AG10803 (cell line): ENCODE measurements around the gene MB.
"Not testable (repeated sequence)": the region's sequence is repeated elsewhere in the genome, so short reads cannot be mapped to it uniquely, and the experiment has no call there.

Source experiments
- DNase-seq: peaks from one replicate; pipeline ENCODE4 v3.0.0; 2010; ENCODE audit warnings: low read depth
- H3K4me3 ChIP-seq: 2 replicates; pipeline ENCODE4 v1.5.1; 2011; ENCODE audit warnings: mild to moderate bottlenecking, low read length, control low read depth
- TF ChIP-seq, protein P1 (sequence below): conservative IDR thresholded peaks from 2 replicates; pipeline ENCODE4 v1.5.1; 2011; ENCODE audit warnings: mild to moderate bottlenecking, low read length, control low read depth, inconsistent platforms

The MB gene

DNA sequence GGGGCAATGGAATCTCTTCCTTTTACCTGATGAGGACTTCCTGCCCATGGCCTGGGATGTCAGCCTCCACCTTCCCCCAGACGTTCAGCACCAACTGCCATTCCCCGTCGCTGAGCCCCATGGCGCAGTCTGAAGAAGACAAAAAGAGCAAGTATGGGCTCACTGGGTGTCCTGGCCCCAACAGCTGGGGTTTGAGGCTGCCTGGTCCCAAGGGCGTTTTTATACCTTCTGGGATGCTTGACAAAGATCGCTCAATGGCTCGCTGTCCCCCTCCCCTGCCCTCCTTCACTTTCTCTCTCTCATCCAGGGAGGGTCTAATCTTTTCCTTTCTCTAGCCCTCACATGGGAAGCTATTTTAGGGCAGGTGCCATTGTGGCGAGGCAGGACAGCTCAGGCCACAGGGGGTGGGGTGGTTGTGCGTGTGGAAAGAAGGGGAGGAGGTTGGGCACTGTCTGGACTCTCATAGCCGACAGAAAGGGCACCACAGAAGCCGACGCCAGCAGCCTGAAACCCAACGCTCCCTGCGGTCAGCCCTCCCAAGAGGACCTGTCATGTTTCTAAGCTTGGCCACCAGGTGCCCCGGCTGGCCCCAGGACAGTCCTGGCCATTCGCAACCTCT is at the start of gene MB:
MB (minus strand) TSS at position 193 of the 619 bp plus-strand sequence; CDS start at position 121, 72 bp downstream.
- H3K4me3 ChIP-seq = no peak within 1 kb of the TSS
- DNase-seq = no peak
- TF ChIP-seq, protein P1, sequence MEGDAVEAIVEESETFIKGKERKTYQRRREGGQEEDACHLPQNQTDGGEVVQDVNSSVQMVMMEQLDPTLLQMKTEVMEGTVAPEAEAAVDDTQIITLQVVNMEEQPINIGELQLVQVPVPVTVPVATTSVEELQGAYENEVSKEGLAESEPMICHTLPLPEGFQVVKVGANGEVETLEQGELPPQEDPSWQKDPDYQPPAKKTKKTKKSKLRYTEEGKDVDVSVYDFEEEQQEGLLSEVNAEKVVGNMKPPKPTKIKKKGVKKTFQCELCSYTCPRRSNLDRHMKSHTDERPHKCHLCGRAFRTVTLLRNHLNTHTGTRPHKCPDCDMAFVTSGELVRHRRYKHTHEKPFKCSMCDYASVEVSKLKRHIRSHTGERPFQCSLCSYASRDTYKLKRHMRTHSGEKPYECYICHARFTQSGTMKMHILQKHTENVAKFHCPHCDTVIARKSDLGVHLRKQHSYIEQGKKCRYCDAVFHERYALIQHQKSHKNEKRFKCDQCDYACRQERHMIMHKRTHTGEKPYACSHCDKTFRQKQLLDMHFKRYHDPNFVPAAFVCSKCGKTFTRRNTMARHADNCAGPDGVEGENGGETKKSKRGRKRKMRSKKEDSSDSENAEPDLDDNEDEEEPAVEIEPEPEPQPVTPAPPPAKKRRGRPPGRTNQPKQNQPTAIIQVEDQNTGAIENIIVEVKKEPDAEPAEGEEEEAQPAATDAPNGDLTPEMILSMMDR = no peak

DNA sequence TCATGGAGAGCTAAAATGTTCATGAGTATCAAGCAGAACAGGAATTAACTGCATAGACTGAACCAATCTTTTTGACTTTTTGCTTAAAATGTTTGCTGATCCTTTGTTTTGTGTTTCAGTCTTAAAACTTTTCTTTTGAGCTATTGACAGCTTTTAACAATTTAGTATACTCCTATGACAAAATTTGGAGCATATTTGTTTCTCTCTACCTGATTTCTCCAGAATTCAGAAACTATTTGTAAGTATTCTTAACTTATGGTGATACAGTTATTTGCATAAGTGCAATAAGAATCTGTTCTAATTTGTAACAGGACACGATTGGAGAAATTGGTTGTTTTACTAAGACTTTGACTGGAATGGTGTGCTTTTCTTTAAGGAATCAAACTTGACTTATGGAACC is 49.6 kb upstream of the MB start:
- not testable (repeated sequence) for DNase-seq, H3K4me3 ChIP-seq

DNA sequence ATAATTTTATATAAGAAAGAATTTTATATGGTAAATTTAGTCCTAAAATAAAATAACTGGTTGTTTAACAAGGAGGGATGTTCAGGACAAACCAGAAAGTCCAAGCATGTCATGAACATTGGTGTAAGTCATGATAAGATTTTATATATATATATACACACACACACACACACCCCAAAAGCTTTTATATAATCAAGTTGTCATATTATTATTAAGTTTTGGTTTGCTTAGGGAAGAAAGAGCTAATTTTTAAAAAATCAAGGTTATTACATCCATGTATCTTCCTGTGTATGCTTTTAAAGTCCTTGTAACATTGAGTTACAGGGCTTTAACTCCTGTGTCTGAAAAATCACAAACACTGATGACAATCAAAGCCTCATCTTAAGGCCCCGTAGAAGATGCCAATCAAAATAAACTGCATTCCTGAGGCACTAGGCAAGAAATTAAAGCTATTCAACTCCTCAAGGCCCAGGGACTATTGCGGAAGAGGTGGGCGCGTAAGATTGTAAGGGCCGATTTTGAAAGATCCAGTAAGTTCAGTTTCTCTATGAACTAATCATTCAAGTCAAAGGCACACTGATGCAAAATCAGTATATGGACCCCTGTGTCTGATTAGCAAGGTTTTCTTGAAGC is 47.9 kb upstream of the MB start:
- DNase-seq = no peak
- H3K4me3 ChIP-seq = no peak overlapping the region
- TF ChIP-seq, protein P1 = no peak

DNA sequence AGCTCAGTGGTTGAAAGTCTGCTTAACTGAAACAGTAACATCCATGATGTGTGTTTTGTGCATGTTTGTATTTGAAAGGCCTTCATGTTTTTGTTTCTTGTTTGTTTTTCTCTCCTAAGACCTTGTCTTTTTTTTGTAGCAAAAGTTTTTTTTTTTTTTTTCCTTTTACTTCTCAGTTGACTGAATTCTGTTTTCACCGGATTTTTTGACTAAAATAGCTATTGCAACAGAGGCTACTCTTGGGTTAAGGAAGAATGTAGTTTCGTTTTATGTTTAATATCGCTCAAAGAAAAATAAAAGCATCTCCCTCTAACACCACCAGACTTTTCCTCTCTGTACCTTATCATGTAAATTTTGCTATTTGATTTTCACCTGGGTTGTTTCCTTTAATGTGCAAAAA is 46.2 kb upstream of the MB start:
- DNase-seq = peak; percentile 35
- H3K4me3 ChIP-seq = peak overlapping the region; percentile 7; the same call in 1 of the 2 replicates
- TF ChIP-seq, protein P1 = no peak

DNA sequence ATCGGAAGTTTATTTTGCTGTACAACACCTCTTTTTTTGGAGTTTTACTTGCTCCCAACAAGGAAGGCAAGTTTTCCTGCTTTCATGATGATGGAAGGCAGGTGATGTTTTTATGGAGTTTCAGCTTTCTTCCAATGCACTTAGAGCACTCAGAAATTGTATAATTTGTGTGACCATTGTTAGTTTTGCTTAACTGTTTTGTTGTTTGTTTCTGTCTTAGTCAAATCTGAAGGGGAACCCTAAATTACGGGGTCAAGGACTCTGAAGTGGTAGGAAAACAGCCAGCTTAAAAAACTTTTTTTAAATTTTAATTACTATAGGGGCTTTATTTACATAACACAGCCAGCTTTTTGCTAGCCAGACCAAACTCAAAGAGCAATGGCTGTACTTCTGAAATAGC is 45.8 kb upstream of the MB start:
- no peak for DNase-seq
- TF ChIP-seq, protein P1 = no peak
- H3K4me3 ChIP-seq = no peak overlapping the region; the same call in 1 of the 2 replicates

DNA sequence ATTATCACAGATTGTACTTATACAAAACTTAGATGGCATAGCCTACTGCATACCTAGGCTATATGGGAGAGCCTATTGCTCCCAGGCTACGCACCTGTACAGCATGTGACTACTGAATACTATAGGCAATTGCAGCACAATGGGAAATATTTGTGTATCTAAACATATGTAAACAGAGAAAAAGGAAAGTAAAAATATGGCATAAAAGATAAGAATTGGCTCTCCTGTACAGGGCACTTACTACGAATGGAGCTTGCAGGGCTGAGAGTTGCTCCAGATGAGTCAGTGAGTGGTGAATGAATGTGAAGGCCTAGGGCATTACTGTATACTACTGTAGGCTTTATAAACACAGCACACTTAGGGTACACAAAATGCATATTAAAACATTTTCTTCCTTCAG is 44.3 kb upstream of the MB start:
- no peak for DNase-seq
- TF ChIP-seq, protein P1 = no peak
- H3K4me3 ChIP-seq = no peak overlapping the region

DNA sequence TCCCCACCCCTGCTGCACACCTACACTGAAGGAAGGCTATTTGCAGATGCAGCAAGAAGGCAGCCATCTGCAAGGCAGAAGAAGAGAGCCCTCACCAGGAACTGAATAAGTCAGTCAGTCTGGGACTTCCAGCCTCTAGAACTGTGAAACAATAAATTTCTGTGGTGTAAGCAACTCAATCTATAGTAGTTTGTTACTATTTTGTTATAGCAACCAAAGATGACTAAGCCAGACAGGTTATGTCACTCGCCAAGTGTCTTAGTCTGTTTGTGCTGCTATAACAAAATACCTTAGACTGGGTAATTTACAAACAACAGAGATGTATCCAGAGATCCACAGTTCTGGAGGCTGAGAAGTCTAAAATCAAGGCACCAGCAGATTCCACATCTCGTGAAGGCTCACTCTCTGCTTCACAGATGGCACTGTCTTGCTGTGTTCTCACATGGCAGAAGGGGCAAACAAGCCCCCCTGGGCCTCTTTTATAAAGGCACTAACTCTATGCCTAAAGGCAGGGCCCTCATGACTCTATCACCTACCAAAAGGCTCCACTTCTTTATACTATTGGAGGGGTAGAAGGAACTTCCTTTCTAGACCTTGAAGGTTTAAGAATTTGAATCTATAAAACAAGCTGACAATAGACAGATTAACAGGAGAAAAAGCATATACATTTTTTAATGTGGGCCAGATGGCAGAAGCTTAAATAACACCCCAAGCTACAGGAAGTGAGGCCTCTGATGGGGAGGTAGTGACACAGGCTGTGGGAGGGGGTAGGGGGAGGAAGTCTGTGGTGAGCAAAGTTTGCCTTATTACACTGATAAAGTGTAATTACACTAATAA is 43.4 kb upstream of the MB start:
- peak; percentile 28 for DNase-seq
- TF ChIP-seq, protein P1 = no peak
- no peak overlapping the region for H3K4me3 ChIP-seq
